ENCODE measurements around the gene TMEM45B.
"Not testable (repeated sequence)": the region's sequence is repeated elsewhere in the genome, so short reads cannot be mapped to it uniquely, and the experiment has no call there.

The TMEM45B gene

GRCh38 chr11:129852125-129852740, 36.6 kb downstream of the TMEM45B start:
- DNase-seq (ENCODE audit: low read depth in 2 of 2): no peak

GRCh38 chr11:129853518-129854231, 38.0 kb downstream of the TMEM45B start:
- no peak for DNase-seq (ENCODE audit: low read depth in 2 of 2)

DNA sequence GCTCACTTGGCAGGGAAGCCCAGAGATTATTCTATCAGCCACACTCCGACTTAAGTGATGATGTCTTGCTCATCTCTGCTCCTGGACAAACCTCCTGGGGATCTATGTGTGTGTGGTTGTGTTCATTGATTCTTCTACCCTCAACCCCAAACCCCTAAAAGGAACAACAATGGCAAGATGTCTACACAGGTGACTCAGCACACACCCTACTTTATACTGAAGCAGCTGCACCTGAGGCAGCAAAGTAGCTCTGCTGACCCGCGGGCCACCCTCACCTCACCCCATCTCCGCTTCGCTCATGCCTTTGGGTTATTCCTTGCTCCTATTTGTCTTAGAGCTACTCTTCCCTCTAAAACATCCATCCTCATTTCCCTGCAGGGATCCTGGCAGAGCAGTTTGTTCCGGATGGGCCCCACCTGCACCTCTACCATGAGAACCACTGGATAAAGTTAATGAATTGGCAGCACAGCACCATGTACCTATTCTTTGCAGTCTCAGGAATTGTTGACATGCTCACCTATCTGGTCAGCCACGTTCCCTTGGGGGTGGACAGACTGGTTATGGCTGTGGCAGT, 38.7 kb downstream of the TMEM45B start:
- no peak for DNase-seq (ENCODE audit: low read depth in 2 of 2)

- no peak for DNase-seq (ENCODE audit: low read depth in 2 of 2)
Observed at GRCh38 chr11:129855086-129855485, 39.4 kb downstream of the TMEM45B start.

GRCh38 chr11:129856036-129856435, 40.4 kb downstream of the TMEM45B start:
- no peak for DNase-seq (ENCODE audit: low read depth in 2 of 2)

GRCh38 chr11:129861702-129862522, 46.3 kb downstream of the TMEM45B start:
- no peak for DNase-seq (ENCODE audit: low read depth in 2 of 2)

DNA sequence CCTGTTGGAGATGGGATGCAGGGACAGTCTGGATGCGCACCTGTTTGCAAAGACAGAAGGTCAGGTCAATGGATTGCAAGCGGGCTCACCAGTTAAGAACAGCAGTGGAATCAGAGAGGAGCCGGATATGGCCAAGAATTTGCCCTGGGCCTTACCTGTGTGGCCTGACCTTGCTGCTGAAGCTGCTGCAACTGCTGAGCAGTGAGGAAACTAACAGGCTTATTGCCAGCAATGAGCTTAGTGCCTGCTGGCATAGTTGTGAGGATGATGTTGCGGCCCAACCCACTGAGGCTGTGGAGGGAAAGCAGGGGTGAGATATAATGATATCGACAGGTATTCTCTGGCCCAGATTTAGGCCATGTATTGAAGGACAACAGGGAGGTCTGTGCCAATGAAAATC, 49.2 kb downstream of the TMEM45B start:
- DNase-seq (ENCODE audit: low read depth in 2 of 2): no peak

- no peak for DNase-seq (ENCODE audit: low read depth in 2 of 2)
Observed at GRCh38 chr11:129865701-129866100, 50.1 kb downstream of the TMEM45B start.

DNA sequence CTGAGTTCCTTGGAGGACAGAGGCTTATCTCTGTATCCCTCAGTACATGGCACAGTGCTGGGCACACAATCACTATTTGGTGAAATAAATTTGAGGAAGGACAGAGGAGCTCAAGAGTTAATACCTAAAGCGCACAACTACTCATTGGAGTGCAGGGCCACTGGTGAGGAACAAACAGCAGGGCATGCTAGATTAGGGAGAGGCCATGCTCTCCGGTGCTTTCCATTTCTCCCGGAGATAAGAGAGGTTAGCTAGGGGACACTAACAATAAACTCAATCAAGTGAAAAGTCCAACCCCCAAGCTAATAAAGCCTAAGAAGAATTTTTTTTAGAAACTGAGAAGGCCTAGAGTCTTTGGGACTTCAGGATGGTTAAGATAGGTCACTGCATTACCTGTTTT, 50.7 kb downstream of the TMEM45B start:
- no peak for DNase-seq (ENCODE audit: low read depth in 2 of 2)

DNA sequence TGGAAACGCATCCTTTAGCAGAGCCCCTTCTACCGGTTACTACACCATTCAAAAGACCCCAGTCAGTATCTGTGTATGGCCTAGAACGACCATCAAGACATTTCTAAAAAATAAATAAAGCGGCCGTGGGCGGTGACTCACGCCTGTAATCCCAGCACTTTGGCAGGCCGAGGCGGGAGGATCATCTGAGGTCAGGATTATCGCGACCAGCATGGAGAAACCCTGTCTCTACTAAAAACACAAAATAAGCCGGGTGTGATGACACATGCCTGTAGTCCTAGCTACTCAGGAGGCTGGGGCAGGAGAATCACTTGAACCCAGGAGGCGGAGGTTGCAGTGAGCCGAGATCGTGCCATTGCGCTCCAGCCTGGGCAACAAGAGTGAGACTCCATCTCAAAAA, 53.0 kb downstream of the TMEM45B start:
- not testable (repeated sequence) for DNase-seq (ENCODE audit: low read depth in 2 of 2)

- no peak for DNase-seq (ENCODE audit: low read depth in 2 of 2)
Observed at GRCh38 chr11:129871914-129872313, 56.3 kb downstream of the TMEM45B start.

DNA sequence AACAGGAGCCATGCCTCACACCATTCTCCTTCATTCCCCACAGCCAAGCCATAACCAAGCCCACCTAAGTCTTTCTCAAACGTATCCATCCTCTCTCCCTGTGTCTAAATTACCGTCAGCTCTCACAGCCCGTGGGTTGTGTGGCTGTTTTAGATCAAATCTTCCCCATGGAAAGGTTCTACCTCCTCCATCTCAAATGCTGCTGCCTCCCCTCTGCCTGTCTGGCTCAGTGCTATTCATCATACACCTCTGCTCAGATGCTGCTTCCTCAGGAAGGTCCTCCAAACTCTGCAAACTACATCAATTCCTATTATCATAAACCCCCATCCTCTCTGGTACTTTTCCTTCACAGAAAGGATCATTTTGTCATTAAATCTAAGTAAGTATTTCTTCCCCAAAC, 64.7 kb downstream of the TMEM45B start:
- DNase-seq (ENCODE audit: low read depth in 2 of 2): no peak

- no peak for DNase-seq (ENCODE audit: low read depth in 2 of 2)
Observed at GRCh38 chr11:129881570-129882170, 66.0 kb downstream of the TMEM45B start.

GRCh38 chr11:129884581-129884980, 68.9 kb downstream of the TMEM45B start:
- DNase-seq (ENCODE audit: low read depth in 2 of 2): no peak

- DNase-seq (ENCODE audit: low read depth in 2 of 2): no peak
Observed at GRCh38 chr11:129885381-129885780, 69.7 kb downstream of the TMEM45B start.

DNA sequence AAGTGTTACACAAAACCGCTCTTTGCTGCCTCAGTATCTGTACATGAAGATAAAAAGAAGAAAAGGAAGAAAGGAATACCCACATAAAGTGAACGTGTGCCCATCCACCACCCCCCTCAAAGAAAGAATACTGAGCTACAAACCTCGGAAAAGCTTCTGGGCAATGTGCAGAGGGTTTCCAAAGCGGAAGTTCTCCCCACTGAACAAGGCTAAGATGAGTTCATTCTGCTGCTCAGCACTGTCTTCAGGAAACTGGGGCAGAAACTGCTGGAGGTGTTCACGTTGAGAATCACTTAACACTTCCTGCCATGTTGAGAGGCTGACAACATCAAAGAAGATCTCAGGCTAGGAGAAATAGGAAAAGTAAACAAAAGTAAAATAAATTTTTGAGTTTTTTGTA, 72.8 kb downstream of the TMEM45B start:
- DNase-seq (ENCODE audit: low read depth in 2 of 2): no peak

GRCh38 chr11:129894278-129895125, 78.9 kb downstream of the TMEM45B start:
- no peak for DNase-seq (ENCODE audit: low read depth in 2 of 2)

GRCh38 chr11:129895126-129896041, 79.7 kb downstream of the TMEM45B start, which contains the start of gene NFRKB:
TSS of gene NFRKB (minus strand) at chr11:129895578. CDS start at chr11:129892849, 2,729 bp downstream.
- DNase-seq (ENCODE audit: low read depth in 2 of 2): peak; percentile 66 to 78

DNA sequence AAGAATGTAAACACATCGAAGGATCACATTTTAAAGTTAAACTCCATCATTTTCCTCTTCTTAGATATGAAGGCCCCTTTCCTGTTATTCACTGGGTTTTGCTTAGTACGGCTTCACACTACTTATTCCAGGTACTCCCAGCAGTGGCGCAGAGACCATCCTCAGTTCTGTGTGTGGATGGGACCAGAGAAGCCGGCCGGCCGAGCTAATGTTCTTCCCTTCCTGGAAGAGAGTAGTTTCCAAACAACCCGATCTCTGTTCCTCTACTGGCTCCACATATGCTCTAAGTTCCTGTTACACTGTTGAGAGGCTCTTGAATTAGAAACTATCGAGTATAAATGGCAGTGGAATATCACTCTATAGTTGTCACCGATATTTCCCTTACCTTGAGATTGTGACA, 80.4 kb downstream of the TMEM45B start:
- DNase-seq (ENCODE audit: low read depth in 2 of 2): no peak

DNA sequence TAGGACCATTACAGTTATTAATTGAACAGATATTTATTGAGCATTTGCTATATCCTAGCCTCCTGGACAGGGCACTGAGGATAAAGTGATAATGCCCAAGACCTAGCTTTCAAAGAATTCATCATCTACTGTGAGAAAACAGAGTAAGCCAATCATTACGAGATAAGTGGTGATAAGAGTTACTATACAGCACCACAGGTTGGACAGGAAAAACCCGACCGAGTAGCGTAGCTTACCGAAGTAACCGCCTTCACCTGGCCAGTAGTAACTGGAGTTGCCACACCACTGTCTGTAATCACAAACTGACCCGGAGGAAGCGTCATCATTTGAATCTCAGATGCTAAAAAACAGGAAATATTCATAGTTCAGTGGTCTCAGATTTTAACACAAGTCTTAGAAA, 89.8 kb downstream of the TMEM45B start:
- no peak for DNase-seq (ENCODE audit: low read depth in 2 of 2)

All from stimulated activated CD8-positive, alpha-beta memory T cell treated with anti-CD3 and anti-CD28 coated beads, Interleukin-15, amount 100 ng/mL, for 4 hours (primary cell).